SJSA1 (cell line): ENCODE results near the gene PLCB3. TPM values are rescaled to one million over a fixed set of nuclear protein-coding genes. Genes with fewer than 3 reads are reported as not detected.

ENCODE experiments used
- DNase-seq, 2 experiments: peaks; one replicate each; pipeline ENCODE4 v3.0.0-alpha.2; 2015 to 2020; ENCODE audit warnings: low spot score in 2 of 2, low read depth in 1 of 2
- H3K27ac ChIP-seq: fragments of 250-450 bp; sonication (Bioruptor Pico); 2 replicates; pipeline ENCODE4 v1.5.1; 2020; ENCODE audit warnings: mild to moderate bottlenecking, moderate library complexity
- H3K27me3 ChIP-seq: fragments of 250-450 bp; sonication (Bioruptor Pico); replicated peaks from 2 replicates; pipeline ENCODE4 v1.5.1; 2020; ENCODE audit warnings: mild to moderate bottlenecking, moderate library complexity
- H3K36me3 ChIP-seq: fragments of 250-450 bp; sonication (Bioruptor Pico); 2 replicates; pipeline ENCODE4 v1.5.1; 2020; ENCODE audit warnings: mild to moderate bottlenecking
- H3K4me1 ChIP-seq: fragments of 250-450 bp; sonication (Bioruptor Pico); replicated peaks from 2 replicates; pipeline ENCODE4 v1.6.1; 2021; ENCODE audit warnings: mild to moderate bottlenecking
- H3K4me3 ChIP-seq: fragments of 250-450 bp; sonication (Bioruptor Pico); 2 replicates; pipeline ENCODE4 v1.5.1; 2020; ENCODE audit warnings: mild to moderate bottlenecking
- H3K9me3 ChIP-seq: fragments of 250-450 bp; sonication (Bioruptor Pico); replicated peaks from 2 replicates; pipeline ENCODE4 v1.5.1; 2020; ENCODE audit warnings: mild to moderate bottlenecking
- total RNA-seq: library from RNA; depleted of rRNA; stranded (reverse); fragments of >200 nt; shearing (Covaris generic); gene quantifications from 2 replicates; pipeline ENCODE4 v1.2.3, GENCODE V29; 2014

The PLCB3 gene
- total RNA-seq, 1 experiment from 2014 or later, result 51.5 TPM

DNA sequence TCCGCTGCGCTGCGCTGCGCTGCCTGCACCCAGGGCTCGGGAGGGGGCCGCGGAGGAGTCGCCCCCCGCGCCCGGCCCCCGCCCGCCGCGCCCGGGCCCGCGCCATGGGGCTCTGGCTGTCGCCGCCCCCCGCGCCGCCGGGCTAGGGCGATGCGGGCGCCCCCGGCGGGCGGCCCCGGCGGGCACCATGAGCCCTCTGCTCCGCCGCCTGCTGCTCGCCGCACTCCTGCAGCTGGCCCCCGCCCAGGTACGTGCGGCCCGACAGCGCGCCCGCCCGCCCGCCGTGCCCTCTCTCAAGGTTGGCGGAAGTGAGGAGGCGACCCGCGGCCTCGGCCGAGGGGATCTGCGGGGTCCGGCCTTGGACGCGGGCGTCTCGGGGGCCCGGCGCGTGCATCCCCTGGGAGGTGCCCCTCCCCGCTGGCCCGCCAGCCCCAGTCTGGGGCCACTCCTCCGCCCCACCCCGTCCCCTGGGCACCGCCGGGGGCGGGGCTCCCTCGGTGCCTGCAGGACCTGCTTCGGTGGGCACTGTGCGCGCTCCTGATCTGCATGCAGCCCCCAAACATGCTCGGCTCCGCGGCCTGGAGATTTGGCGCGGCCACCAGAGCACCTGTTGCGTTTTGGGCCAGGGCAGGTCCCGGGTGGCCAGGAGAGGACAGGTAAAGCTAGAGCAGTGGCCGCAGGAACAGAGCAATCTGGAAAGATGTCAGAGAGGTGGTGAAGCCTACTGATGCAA lies 16.5 kb upstream of the PLCB3 start:
- Histone ChIP-seq H3K27me3 (no peaks in the 10 kb centered on the region), H3K4me1 (peaks cover 27% of the 10 kb centered on the region), H3K4me3 (peak overlapping the region; percentile 79), H3K9me3 (no peaks in the 10 kb centered on the region), H3K27ac (no peak overlapping the region), H3K36me3 (peaks cover 24% of the 10 kb centered on the region)
- peak in 1 of 2 experiments; percentile 53 for DNase-seq

DNA sequence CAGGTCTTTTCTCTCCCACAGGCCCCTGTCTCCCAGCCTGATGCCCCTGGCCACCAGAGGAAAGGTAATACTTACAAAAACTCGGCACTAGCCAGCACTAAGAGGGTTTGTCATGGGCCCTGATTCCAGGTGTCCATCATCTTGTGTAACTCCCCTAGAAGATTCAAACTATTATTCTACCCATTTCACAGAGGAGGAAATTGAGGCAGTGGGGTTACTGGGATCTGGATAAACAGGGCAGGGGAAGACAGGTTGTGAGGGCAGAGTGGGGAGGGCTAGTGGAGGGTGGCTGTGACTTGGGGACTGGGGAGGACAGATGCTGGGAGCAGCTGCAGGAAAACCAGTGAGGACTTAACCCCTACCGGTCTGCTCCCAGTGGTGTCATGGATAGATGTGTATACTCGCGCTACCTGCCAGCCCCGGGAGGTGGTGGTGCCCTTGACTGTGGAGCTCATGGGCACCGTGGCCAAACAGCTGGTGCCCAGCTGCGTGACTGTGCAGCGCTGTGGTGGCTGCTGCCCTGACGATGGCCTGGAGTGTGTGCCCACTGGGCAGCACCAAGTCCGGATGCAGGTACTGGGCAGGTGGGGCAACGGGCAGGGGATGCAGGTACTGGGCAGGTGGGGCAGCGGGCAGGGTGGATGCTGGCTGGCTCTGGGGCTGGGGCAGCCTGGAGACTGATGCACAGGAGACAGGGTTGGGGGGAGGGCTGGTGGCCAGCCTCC lies 15.7 kb upstream of the PLCB3 start:
- DNase-seq, result no peak
- H3K27me3 ChIP-seq, result no peaks in the 10 kb centered on the region
- H3K4me3 ChIP-seq, result peak overlapping the region; percentile 79
- no peaks in the 10 kb centered on the region for H3K9me3 ChIP-seq
- no peak overlapping the region for H3K27ac ChIP-seq
- H3K4me1 ChIP-seq, result peaks cover 28% of the 10 kb centered on the region
- peaks cover 32% of the 10 kb centered on the region for H3K36me3 ChIP-seq

DNA sequence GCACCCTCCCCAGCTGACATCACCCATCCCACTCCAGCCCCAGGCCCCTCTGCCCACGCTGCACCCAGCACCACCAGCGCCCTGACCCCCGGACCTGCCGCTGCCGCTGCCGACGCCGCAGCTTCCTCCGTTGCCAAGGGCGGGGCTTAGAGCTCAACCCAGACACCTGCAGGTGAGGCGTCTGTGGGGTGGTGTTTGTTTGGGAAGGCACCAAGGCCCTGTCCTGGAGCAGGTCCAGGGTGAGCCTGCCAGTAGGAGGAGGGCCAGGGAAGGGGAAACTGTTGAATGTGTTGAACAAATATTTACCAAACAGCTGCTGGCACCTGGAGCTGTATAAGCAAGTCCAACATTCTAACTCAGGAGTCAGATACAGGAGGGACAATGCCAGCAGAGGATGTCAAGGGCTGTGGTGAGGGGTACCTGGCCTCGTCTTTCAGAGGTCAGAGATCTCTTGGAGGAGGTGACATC lies 13.8 kb upstream of the PLCB3 start:
- peaks cover 40% of the 10 kb centered on the region for H3K36me3 ChIP-seq
- peaks cover 32% of the 10 kb centered on the region for H3K4me1 ChIP-seq
- no peaks in the 10 kb centered on the region for H3K9me3 ChIP-seq

DNA sequence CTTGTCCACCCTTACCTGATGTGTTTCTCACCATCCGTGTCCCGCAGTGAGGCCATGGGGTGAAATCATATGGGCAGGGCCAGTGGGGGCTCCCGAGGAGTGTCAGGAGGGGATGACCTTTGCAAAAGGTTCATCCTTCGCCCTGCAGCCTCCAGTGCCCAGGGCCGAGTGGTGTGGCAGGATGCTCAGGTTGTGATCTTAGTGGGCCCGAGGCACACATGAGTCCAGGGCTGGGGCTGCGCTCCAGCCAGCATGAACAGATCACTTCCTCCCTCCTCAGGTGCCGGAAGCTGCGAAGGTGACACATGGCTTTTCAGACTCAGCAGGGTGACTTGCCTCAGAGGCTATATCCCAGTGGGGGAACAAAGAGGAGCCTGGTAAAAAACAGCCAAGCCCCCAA lies 13.3 kb upstream of the PLCB3 start:
- Histone ChIP-seq H3K27ac (no peak overlapping the region), H3K27me3 (no peaks in the 10 kb centered on the region), H3K4me1 (peaks cover 38% of the 10 kb centered on the region), H3K9me3 (no peaks in the 10 kb centered on the region), H3K36me3 (peaks cover 45% of the 10 kb centered on the region), H3K4me3 (no peak overlapping the region)
- no peak for DNase-seq

More for the DNA sequence above, 13.8 kb upstream of the PLCB3 start:
- no peak for DNase-seq
- H3K27me3 ChIP-seq, result no peaks in the 10 kb centered on the region
- no peak overlapping the region for H3K27ac ChIP-seq
- no peak overlapping the region for H3K4me3 ChIP-seq

DNA sequence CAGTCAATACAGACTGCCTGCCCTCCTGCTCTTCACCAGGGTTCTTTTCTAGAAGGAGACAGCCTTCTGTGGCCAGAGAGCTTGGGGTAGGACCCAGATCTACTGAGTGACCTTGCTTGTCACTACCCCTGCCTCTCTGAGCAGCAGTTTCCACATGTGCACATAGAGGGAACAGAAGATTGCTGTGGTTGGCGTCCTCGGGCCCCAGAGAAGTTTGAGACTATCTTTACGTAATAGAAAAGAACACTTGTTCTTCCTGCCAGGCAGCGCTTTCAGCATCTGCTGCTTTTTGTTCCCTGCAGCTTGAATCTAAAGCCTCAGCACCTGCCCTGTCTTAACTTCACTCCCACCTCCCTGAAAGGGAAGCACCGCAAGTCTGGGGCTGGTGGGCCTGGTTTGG lies 12.3 kb upstream of the PLCB3 start:
- no peak overlapping the region for H3K27ac ChIP-seq
- no peak for DNase-seq
- H3K36me3 ChIP-seq, result peaks cover 53% of the 10 kb centered on the region
- H3K4me3 ChIP-seq, result no peak overlapping the region
- H3K9me3 ChIP-seq, result no peaks in the 10 kb centered on the region
- peaks cover 39% of the 10 kb centered on the region for H3K4me1 ChIP-seq
- no peaks in the 10 kb centered on the region for H3K27me3 ChIP-seq

DNA sequence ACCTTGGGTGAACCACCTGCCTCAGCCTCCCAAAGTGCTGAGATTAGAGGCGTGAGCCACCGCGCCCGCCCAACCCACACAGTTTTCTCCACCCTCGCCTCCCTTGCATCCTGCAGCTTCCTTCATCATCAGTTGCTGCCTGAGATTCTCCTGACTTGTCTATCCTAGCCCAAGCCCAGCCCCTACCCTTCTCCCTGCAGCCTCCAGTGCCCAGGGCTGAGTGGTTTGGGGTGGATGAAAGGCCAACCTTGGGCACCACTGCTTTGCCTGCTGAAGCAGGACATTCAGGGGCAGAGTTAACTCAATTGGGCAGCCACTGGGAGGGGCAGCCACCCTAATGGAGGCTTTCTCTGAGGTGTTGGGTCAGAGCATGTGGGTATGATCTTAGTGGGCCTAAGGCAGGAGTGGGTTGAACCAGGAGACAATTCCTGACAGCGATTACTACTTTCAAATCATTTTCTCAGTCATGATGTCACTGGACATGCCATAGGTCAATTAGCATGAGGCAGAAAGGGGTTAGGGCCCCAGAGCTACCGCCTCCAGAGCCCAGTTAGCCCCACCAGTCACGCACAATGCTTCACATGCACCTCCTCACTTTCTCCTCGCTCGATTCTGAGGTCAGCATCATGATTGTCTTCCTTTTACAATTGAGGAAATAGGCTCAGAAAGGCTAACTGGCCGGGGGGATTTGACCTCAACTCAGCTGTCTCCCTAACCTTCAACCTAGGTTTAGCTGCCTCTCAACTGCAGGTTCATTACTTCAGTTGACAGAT lies 11.5 kb upstream of the PLCB3 start:
- H3K4me3 ChIP-seq, result peak overlapping the region; percentile 74
- H3K4me1 ChIP-seq, result peaks cover 36% of the 10 kb centered on the region
- H3K36me3 ChIP-seq, result peaks cover 60% of the 10 kb centered on the region
- peak overlapping the region; percentile 91 for H3K27ac ChIP-seq
- no peaks in the 10 kb centered on the region for H3K27me3 ChIP-seq
- no peak for DNase-seq
- no peaks in the 10 kb centered on the region for H3K9me3 ChIP-seq

DNA sequence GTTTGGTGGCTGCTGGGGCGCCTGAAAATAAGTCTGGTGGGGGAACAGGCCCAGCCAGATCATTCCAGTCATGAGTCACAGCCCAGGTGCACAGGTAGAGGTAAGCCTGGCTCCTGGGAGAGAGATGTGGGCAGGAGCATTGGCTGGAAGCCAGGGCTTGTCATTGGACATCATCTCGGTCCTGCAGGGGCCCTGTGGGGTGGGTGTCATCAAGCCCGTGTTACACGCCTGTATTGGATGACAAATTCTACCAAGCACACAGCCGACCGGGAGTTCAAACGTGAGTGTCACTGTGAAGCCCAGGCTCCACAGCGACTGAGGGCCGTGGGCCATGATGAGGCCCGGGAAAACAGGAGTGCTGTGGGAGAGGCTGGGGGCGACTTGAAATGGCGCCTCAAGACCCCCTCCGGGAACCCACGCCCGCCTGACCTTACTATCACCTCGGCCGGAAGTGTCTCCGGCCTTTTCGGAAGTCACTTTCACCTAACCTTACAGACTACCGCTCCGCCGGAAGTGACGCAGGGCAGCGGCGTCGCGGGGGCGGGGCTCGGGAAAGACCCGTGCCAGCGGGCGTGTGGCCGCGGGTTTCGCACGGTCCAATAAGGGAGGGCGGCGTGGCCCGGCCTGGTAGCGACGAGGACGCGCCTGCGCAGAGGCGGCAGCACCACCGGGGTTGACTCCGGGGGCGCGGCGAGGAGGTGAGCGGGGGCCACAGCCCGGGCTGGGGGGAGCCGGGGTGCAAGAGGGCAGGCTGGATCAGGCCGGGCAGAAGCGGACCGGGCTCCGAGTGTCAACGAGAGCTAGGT lies 10.7 kb upstream of the PLCB3 start, which contains the start of gene FKBP2:
FKBP2 (plus strand) TSS at position 661 of the 806 bp plus-strand sequence. CDS start 1,293 bp downstream, outside the sequence.
- Histone ChIP-seq H3K9me3 (no peaks in the 10 kb centered on the region), H3K36me3 (peaks cover 62% of the 10 kb centered on the region), H3K4me1 (peaks cover 36% of the 10 kb centered on the region), H3K4me3 (peak within 1 kb of the TSS; percentile 74), H3K27ac (peak within 1 kb of the TSS; percentile 91), H3K27me3 (no peaks in the 10 kb centered on the region)
- DNase-seq, result peak; percentile 99

DNA sequence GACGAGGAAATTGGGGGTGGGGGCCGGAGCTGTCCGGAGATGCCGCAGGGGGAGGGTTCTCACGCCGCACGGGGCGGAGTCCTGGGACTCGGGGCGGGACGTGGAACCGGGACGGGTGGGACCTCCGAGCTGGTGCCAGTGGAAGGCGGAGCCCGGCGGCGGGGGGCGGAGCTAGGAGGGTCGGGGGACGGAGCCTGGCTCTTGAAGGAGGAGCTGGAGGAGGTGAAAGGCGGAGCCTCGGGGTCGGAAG lies 10.2 kb upstream of the PLCB3 start:
- Histone ChIP-seq H3K27me3 (no peaks in the 10 kb centered on the region), H3K9me3 (no peaks in the 10 kb centered on the region), H3K4me1 (peaks cover 41% of the 10 kb centered on the region), H3K4me3 (peak overlapping the region; percentile 74), H3K36me3 (peaks cover 62% of the 10 kb centered on the region), H3K27ac (peak overlapping the region; percentile 91)
- peak; percentile 99 to 100 for DNase-seq

DNA sequence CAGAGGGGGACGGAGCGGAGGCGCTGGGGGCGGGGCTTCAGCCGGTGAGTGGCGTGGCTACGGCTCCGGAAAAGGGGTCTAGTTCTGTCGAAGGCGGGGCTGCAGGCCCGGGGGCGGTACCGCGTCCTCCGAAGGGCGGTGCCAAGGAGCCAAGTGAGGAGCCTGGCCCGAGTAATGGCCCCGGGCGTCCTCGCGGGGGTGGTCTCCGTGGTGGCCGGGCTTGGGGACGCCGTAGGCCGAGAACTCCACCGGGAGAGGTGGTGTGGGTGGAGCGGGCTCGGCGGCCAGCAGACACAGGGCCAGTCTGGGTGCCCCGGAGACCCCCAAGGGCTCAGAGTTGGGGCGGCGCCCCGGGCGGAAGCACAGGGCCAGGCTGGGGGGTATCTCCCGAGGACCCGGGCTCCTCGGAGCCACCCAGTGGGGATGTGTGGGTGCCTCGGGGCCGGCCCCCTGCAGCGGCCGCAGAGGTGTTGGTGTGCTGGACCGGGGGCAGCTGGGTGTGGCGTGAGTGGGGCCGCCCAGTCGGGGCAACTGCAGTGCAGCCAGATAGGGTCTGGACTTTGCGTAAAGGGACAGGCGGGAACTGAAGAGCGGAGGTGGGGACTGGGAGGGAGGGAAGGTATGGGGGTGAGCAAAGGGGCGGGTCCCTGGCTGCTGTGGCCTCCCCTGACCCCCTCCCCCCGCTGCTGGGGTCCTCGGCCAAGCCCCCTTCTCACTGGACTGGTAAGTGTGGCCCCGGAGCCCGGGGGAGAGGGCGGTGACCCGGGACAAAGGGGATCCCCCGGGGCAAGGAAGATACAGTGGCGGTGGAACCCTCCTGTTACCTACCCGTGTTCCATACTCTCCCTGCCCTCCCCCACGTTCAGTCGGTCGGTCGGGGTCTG lies 9.6 kb upstream of the PLCB3 start:
- Histone ChIP-seq H3K4me1 (peaks cover 42% of the 10 kb centered on the region), H3K36me3 (peaks cover 64% of the 10 kb centered on the region), H3K27me3 (no peaks in the 10 kb centered on the region), H3K9me3 (no peaks in the 10 kb centered on the region), H3K27ac (peak overlapping the region; percentile 12; the same call in 1 of the 2 replicates), H3K4me3 (peak overlapping the region; percentile 74)
- peak in 1 of 2 experiments; percentile 76 for DNase-seq

DNA sequence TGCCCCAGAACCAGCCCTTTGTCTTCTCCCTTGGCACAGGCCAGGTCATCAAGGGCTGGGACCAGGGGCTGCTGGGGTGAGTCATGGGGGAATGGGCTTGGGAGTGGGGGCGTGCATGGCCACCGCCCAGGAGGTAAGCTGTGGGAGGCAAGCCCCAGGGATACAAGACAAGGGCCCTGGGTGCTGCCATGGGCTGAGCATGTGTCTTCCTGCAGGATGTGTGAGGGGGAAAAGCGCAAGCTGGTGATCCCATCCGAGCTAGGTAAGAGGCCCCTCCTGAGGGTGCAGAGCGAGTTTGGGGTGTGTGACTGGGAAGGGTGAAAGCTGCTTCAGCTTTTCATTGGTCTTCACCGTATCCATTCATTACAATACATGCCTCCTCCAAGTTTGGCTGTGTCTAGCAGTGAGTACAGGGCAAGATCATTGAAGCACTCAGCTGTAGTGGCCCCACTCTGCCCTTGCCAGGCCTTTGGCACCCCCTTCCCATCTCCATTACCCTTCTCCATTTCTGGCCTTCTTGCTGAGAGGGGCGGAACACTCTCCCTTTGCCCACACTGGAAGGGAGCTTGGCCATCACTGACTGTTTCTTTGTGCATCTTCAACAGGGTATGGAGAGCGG lies 8.0 kb upstream of the PLCB3 start:
- Histone ChIP-seq H3K9me3 (no peaks in the 10 kb centered on the region), H3K27ac (no peak overlapping the region), H3K27me3 (no peaks in the 10 kb centered on the region), H3K4me1 (peaks cover 55% of the 10 kb centered on the region), H3K36me3 (peaks cover 57% of the 10 kb centered on the region), H3K4me3 (no peak overlapping the region)
- DNase-seq, result no peak

DNA sequence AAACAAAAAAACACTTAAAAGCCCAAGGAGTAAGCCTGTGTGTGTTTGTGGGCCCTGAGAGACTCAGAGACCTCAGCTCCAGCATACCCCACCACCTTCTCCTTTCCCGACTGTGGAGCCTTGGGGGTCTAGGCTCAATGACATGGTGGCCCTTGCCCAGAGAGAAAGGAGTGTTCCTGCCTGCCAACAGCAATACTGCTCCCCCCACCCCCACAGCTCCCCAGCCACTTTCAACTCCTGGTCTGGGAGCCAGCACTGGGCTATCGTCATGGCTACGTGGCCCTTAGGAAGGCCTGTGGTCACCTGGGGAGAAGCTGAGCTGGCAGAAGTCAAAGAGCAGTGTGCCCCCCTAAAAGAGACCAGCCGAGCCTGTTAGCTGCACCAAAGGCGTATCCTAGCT lies 7.2 kb upstream of the PLCB3 start:
- no peaks in the 10 kb centered on the region for H3K9me3 ChIP-seq
- no peak overlapping the region for H3K27ac ChIP-seq
- H3K4me3 ChIP-seq, result no peak overlapping the region
- peaks cover 55% of the 10 kb centered on the region for H3K4me1 ChIP-seq
- no peaks in the 10 kb centered on the region for H3K27me3 ChIP-seq
- H3K36me3 ChIP-seq, result peaks cover 52% of the 10 kb centered on the region
- no peak for DNase-seq

DNA sequence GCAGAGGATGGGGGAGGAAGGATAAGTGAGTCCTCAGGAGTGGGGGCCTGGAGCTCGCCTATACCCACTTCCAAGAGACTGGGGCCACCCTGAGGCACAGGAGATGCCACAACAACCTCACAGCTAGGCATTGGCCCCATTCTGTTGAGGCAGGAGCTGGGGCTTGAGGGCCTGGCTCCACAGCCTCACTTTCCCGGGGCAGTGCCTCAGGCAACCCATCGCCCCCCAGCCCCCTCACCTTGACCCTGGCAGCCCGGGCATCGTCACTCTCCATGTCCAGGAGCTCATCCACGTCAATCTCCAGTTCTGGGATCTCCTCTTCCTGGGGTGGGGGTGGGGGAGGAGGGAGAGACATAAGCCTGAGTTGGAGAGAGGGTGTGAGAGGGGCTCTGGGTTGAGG lies 6.4 kb upstream of the PLCB3 start:
- no peak overlapping the region for H3K27ac ChIP-seq
- H3K4me3 ChIP-seq, result peak overlapping the region; percentile 79
- no peaks in the 10 kb centered on the region for H3K27me3 ChIP-seq
- peaks cover 51% of the 10 kb centered on the region for H3K36me3 ChIP-seq
- no peak for DNase-seq
- no peaks in the 10 kb centered on the region for H3K9me3 ChIP-seq
- H3K4me1 ChIP-seq, result peaks cover 54% of the 10 kb centered on the region
